H9 (cell line): ENCODE results near the gene GREB1L. TPM values are rescaled to one million over a fixed set of nuclear protein-coding genes. Genes with fewer than 3 reads are reported as not detected.

Source experiments
- DNase-seq: peaks from one replicate; pipeline ENCODE4 v3.0.0-alpha.2; 2017
- H2AFZ ChIP-seq: one replicate; pipeline ENCODE4 v1.6.1; 2013; ENCODE audit warnings: mild to moderate bottlenecking, low read length, control low read depth, moderate library complexity
- H2AK5ac ChIP-seq: 2 replicates; pipeline ENCODE4 v1.6.1; 2013; ENCODE audit warnings: low read length, control low read depth, mixed read lengths; ENCODE audit not compliant: insufficient read length
- H2BK120ac ChIP-seq: one replicate; pipeline ENCODE4 v1.6.1; 2013; ENCODE audit warnings: low read depth, mild to moderate bottlenecking, low read length, control low read depth, inconsistent platforms; ENCODE audit not compliant: poor library complexity, severe bottlenecking
- H2BK12ac ChIP-seq: 2 replicates; pipeline ENCODE4 v1.6.1; 2013; ENCODE audit warnings: low read length, control low read depth, mixed read lengths, low read depth; ENCODE audit not compliant: insufficient read length
- H2BK15ac ChIP-seq: 2 replicates; pipeline ENCODE4 v1.6.1; 2013; ENCODE audit warnings: low read depth, low read length, control low read depth
- H2BK20ac ChIP-seq: one replicate; pipeline ENCODE4 v1.6.1; 2013; ENCODE audit warnings: low read depth, mild to moderate bottlenecking, low read length, control low read depth, inconsistent platforms; ENCODE audit not compliant: poor library complexity, severe bottlenecking
- H2BK5ac ChIP-seq: 2 replicates; pipeline ENCODE4 v1.6.1; 2013; ENCODE audit warnings: low read length, control low read depth, mixed read lengths; ENCODE audit not compliant: insufficient read length
- H3K14ac ChIP-seq: 2 replicates; pipeline ENCODE4 v1.6.1; 2013; ENCODE audit warnings: low read length, control low read depth; ENCODE audit not compliant: insufficient read depth
- H3K18ac ChIP-seq: 2 replicates; pipeline ENCODE4 v1.6.1; 2013; ENCODE audit warnings: low read depth, mild to moderate bottlenecking, mixed read lengths, low read length, control low read depth; ENCODE audit not compliant: insufficient read length
- H3K23ac ChIP-seq: 2 replicates; pipeline ENCODE4 v1.6.1; 2013; ENCODE audit warnings: low read length, control low read depth, mixed read lengths, low read depth; ENCODE audit not compliant: insufficient read length
- H3K23me2 ChIP-seq: 2 replicates; pipeline ENCODE4 v1.6.1; 2013; ENCODE audit warnings: low read depth, mild to moderate bottlenecking, mixed read lengths, low read length, control low read depth; ENCODE audit not compliant: insufficient read length, poor library complexity, severe bottlenecking
- H3K27ac ChIP-seq: 2 replicates; pipeline ENCODE4 v1.5.1; 2013; ENCODE audit warnings: low read length, control low read depth, mixed read lengths, low read depth; ENCODE audit not compliant: insufficient read length
- H3K27me3 ChIP-seq: 2 replicates; pipeline ENCODE4 v1.6.1; 2013; ENCODE audit warnings: low read length, control low read depth, inconsistent platforms; ENCODE audit not compliant: insufficient read depth
- H3K4ac ChIP-seq: 2 replicates; pipeline ENCODE4 v1.6.1; 2013; ENCODE audit warnings: low read depth, mild to moderate bottlenecking, control low read depth, inconsistent platforms, low read length, moderate library complexity
- H3K4me1 ChIP-seq: 2 replicates; pipeline ENCODE4 v1.6.1; 2013; ENCODE audit warnings: low read length, control low read depth, inconsistent platforms; ENCODE audit not compliant: insufficient read depth
- H3K4me2 ChIP-seq: 2 replicates; pipeline ENCODE4 v1.6.1; 2013; ENCODE audit warnings: low read length, control low read depth, mixed read lengths; ENCODE audit not compliant: insufficient read length, insufficient read depth
- H3K56ac ChIP-seq: 2 replicates; pipeline ENCODE4 v1.6.1; 2013; ENCODE audit warnings: low read depth, mild to moderate bottlenecking, mixed read lengths, low read length, control low read depth; ENCODE audit not compliant: insufficient read length
- H3K79me1 ChIP-seq: 2 replicates; pipeline ENCODE4 v1.6.1; 2013; ENCODE audit warnings: low read depth, mild to moderate bottlenecking, moderate library complexity, low read length, control low read depth, inconsistent platforms; ENCODE audit not compliant: insufficient read depth, poor library complexity, severe bottlenecking
- H3K79me2 ChIP-seq: 2 replicates; pipeline ENCODE4 v1.6.1; 2013; ENCODE audit warnings: low read length, control low read depth, inconsistent platforms; ENCODE audit not compliant: insufficient read depth
- H3K9ac ChIP-seq: 2 replicates; pipeline ENCODE4 v1.6.1; 2013; ENCODE audit warnings: low read length, control low read depth, mixed read lengths; ENCODE audit not compliant: insufficient read length; ENCODE audit errors: extremely low read depth
- H3K9me3 ChIP-seq: one replicate; pipeline ENCODE4 v1.6.1; 2013; ENCODE audit warnings: low read depth, low read length, inconsistent platforms; ENCODE audit not compliant: control insufficient read depth
- H3T11ph ChIP-seq: one replicate; pipeline ENCODE4 v1.6.1; 2013; ENCODE audit warnings: mild to moderate bottlenecking, low read length, control low read depth, inconsistent platforms
- H4K20me1 ChIP-seq: one replicate; pipeline ENCODE4 v1.6.1; 2013; ENCODE audit not compliant: control insufficient read depth, insufficient read length, insufficient read depth
- H4K5ac ChIP-seq: 2 replicates; pipeline ENCODE4 v1.6.1; 2013; ENCODE audit warnings: low read depth, mild to moderate bottlenecking, mixed read lengths, low read length, control low read depth; ENCODE audit not compliant: insufficient read length
- H4K8ac ChIP-seq: replicated peaks from 2 replicates; pipeline ENCODE4 v1.6.1; 2013; ENCODE audit warnings: low read length, control low read depth, mixed read lengths, low read depth; ENCODE audit not compliant: insufficient read length
- H4K91ac ChIP-seq: 2 replicates; pipeline ENCODE4 v1.6.1; 2013; ENCODE audit warnings: low read depth, mild to moderate bottlenecking, moderate library complexity, mixed read lengths, low read length, control low read depth; ENCODE audit not compliant: insufficient read length
- H3K27ac Mint-ChIP-seq, 3 experiments: 2 replicates in 2 of 3; 3 replicates in 1 of 3; pipeline ENCODE4 v1.8.0; 2020 to 2021; ENCODE audit warnings: mixed read lengths in 3 of 3, mild to moderate bottlenecking in 1 of 3, moderate library complexity in 1 of 3
- H3K27me3 Mint-ChIP-seq: 2 replicates; pipeline ENCODE4 v1.8.0; 2021; ENCODE audit warnings: low read depth, mild to moderate bottlenecking, moderate library complexity, mixed read lengths
- H3K36me3 Mint-ChIP-seq, 3 experiments: 2 replicates in 2 of 3; 3 replicates in 1 of 3; pipeline ENCODE4 v1.8.0; 2020 to 2021; ENCODE audit warnings: low read depth in 3 of 3, mixed read lengths in 3 of 3; ENCODE audit not compliant: insufficient read depth in 1 of 3
- H3K4me1 Mint-ChIP-seq, 2 experiments: 2 replicates each; pipeline ENCODE4 v1.8.0; 2020; ENCODE audit warnings: mixed read lengths in 2 of 2
- H3K4me3 Mint-ChIP-seq, 2 experiments: 2 replicates in 1 of 2; 3 replicates in 1 of 2; pipeline ENCODE4 v1.8.0; 2020 to 2021; ENCODE audit warnings: mild to moderate bottlenecking in 2 of 2, mixed read lengths in 2 of 2, moderate library complexity in 1 of 2
- H3K9me3 Mint-ChIP-seq, 2 experiments: 2 replicates in 1 of 2; 3 replicates in 1 of 2; pipeline ENCODE4 v1.8.0; 2020; ENCODE audit warnings: mild to moderate bottlenecking in 2 of 2, mixed read lengths in 2 of 2, moderate library complexity in 1 of 2
- WGBS: extraction: QIAGEN DNeasy Blood & Tissue Kit; methylation state at CpG from one replicate; pipeline ENCODE4 v1.1.7; 2013; ENCODE audit warnings: missing lambda C conversion rate, low lambda C conversion rate, mixed read lengths; ENCODE audit not compliant: insufficient read length; ENCODE audit errors: extremely low coverage; 5-methylcytosine and 5-hydroxymethylcytosine counted together
- total RNA-seq: library from RNA; stranded (reverse); gene quantifications from 2 replicates; pipeline ENCODE4 v1.2.1, GENCODE V29; 2021
- TF ChIP-seq, protein P1 (sequence below): fragments of 200-600 bp; sonication (generic); conservative IDR thresholded peaks from 3 replicates; pipeline ENCODE4 v1.8.0; 2021; ENCODE audit warnings: antibody characterized with exemption, mild to moderate bottlenecking

The GREB1L gene
- total RNA-seq, 1 experiment from 2014 or later = 2.7 TPM

DNA sequence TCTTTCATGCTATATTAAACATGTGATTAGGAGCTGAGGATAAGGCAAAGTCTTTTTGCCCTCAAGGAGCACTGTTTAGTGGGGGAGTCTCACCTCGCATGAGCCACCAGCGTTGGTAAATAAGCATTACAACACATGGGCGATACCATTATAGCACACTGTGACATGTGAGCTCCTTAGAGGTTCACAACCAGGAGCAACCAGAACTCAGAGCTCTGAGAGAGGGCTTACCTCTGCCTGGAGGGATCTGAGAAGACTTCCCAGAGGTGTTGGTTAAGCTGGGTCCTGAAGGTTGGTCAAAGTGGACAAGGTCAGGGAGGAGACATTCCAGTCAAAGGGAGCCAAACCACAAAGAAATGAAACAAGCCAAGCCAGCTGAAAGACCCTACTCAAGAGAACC, 199.6 kb downstream of the GREB1L start:
- H2AK5ac ChIP-seq = no peak overlapping the region
- H2BK12ac ChIP-seq = no peak overlapping the region
- TF ChIP-seq, protein P1, sequence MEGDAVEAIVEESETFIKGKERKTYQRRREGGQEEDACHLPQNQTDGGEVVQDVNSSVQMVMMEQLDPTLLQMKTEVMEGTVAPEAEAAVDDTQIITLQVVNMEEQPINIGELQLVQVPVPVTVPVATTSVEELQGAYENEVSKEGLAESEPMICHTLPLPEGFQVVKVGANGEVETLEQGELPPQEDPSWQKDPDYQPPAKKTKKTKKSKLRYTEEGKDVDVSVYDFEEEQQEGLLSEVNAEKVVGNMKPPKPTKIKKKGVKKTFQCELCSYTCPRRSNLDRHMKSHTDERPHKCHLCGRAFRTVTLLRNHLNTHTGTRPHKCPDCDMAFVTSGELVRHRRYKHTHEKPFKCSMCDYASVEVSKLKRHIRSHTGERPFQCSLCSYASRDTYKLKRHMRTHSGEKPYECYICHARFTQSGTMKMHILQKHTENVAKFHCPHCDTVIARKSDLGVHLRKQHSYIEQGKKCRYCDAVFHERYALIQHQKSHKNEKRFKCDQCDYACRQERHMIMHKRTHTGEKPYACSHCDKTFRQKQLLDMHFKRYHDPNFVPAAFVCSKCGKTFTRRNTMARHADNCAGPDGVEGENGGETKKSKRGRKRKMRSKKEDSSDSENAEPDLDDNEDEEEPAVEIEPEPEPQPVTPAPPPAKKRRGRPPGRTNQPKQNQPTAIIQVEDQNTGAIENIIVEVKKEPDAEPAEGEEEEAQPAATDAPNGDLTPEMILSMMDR = no peak
- H3K36me3 Mint-ChIP-seq = peaks cover 0 to 8% (median 0%) of the 10 kb centered on the region in 3 experiments; a peak in 1 of 7 replicates
- H3K23ac ChIP-seq = no peak overlapping the region
- no peaks in the 10 kb centered on the region for H3K9me3 ChIP-seq
- no peaks in the 10 kb centered on the region for H3K79me1 ChIP-seq
- no peak overlapping the region for H3K27ac Mint-ChIP-seq
- H3K9me3 Mint-ChIP-seq = no peaks in the 10 kb centered on the region
- no peaks in the 10 kb centered on the region for H3K4me1 ChIP-seq
- H3K9ac ChIP-seq = no peak overlapping the region
- no peak overlapping the region for H2BK15ac ChIP-seq
- no peak overlapping the region for H3K4me3 Mint-ChIP-seq
- no peak overlapping the region for H4K8ac ChIP-seq
- no peaks in the 10 kb centered on the region for H4K20me1 ChIP-seq
- H2BK5ac ChIP-seq = no peak overlapping the region
- no peak for DNase-seq
- H2AFZ ChIP-seq = no peak overlapping the region
- no peak overlapping the region for H3K18ac ChIP-seq
- no peak overlapping the region for H3K4me2 ChIP-seq
- no peak overlapping the region for H3K4ac ChIP-seq
- whole genome bisulfite sequencing = no CpG with 5 or more reads among the region's 3 CpGs
- no peak overlapping the region for H3T11ph ChIP-seq
- no peak overlapping the region for H3K14ac ChIP-seq
- no peak overlapping the region for H2BK20ac ChIP-seq
- no peak overlapping the region for H2BK120ac ChIP-seq
- peaks cover 4 to 13% of the 10 kb centered on the region in 2 experiments for H3K4me1 Mint-ChIP-seq
- H3K27me3 ChIP-seq = no peaks in the 10 kb centered on the region
- no peak overlapping the region for H3K56ac ChIP-seq
- H3K27me3 Mint-ChIP-seq = peaks cover 42% of the 10 kb centered on the region
- H4K91ac ChIP-seq = no peak overlapping the region
- no peak overlapping the region for H3K27ac ChIP-seq
- H4K5ac ChIP-seq = no peak overlapping the region
- H3K79me2 ChIP-seq = no peaks in the 10 kb centered on the region
- H3K23me2 ChIP-seq = no peaks in the 10 kb centered on the region
